ENCODE results near the gene MEF2D. TPM values are rescaled to one million over a fixed set of nuclear protein-coding genes. Genes with fewer than 3 reads are reported as not detected.
A peak's percentile ranks its signal among the peaks of the same experiment; 100 is the strongest.

Gene MEF2D
- total RNA-seq, 1 experiment from 2014 or later = 18.7 TPM

DNA sequence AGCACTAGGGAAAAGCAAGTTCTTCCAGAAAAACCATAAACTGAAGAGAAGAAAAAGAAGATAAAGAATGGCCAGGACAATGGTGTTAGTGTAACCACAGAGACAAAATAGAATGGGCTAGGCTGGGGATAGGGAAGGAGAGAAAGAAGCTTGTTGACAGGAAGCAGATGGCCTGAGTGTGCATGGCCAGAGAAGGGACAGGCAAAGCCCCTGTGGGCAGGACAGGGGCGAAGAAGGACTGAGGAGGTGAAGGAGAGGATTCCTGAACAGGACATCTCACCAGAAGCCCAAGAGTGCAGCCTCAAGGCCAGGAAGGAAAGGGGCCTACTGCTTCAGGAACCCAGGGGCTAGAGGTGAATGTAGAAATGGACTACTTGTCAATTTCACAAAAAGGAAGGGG is 42.5 kb upstream of the MEF2D start:
- H3K27ac Mint-ChIP-seq = peak overlapping the region in 2 of 3 experiments; percentile 5 to 23; a peak in 2 of 7 replicates
- H3K27me3 Mint-ChIP-seq (ENCODE audit: low read depth) = no peaks in the 10 kb centered on the region
- Histone ChIP-seq H3K14ac (ENCODE audit: insufficient read depth, low read length) (no peak overlapping the region), H2BK15ac (ENCODE audit: low read depth, low read length) (no peak overlapping the region), H3K27me3 (ENCODE audit: insufficient read depth, low read length) (no peaks in the 10 kb centered on the region), H2BK20ac (ENCODE audit: low read depth, low read length, poor library complexity, severe bottlenecking) (no peak overlapping the region), H4K8ac (replicated peaks; ENCODE audit: insufficient read length, low read depth, low read length) (no peak overlapping the region), H3K23ac (ENCODE audit: insufficient read length, low read depth, low read length) (no peak overlapping the region), H4K20me1 (ENCODE audit: control insufficient read depth, insufficient read depth, insufficient read length) (no peaks in the 10 kb centered on the region), H3K79me1 (ENCODE audit: insufficient read depth, low read depth, low read length, poor library complexity, severe bottlenecking) (no peaks in the 10 kb centered on the region), H3K79me2 (ENCODE audit: insufficient read depth, low read length) (no peaks in the 10 kb centered on the region), H2BK120ac (ENCODE audit: low read depth, low read length, poor library complexity, severe bottlenecking) (no peak overlapping the region), H3K18ac (ENCODE audit: insufficient read length, low read depth, low read length) (no peak overlapping the region), H3K56ac (ENCODE audit: insufficient read length, low read depth, low read length) (no peak overlapping the region), H3T11ph (ENCODE audit: low read length) (no peak overlapping the region), H4K91ac (ENCODE audit: insufficient read length, low read depth, low read length) (no peak overlapping the region), H3K9me3 (ENCODE audit: control insufficient read depth, low read depth, low read length) (no peaks in the 10 kb centered on the region), H3K23me2 (ENCODE audit: insufficient read length, low read depth, low read length, poor library complexity, severe bottlenecking) (no peaks in the 10 kb centered on the region), H2BK12ac (ENCODE audit: insufficient read length, low read depth, low read length) (no peak overlapping the region), H2BK5ac (ENCODE audit: insufficient read length, low read length) (no peak overlapping the region), H2AFZ (ENCODE audit: low read length) (no peak overlapping the region), H3K27ac (ENCODE audit: insufficient read length, low read depth, low read length) (no peak overlapping the region), H3K4ac (ENCODE audit: low read depth, low read length) (no peak overlapping the region), H2AK5ac (ENCODE audit: insufficient read length, low read length) (no peak overlapping the region), H3K4me2 (ENCODE audit: insufficient read depth, insufficient read length, low read length) (no peak overlapping the region), H4K5ac (ENCODE audit: insufficient read length, low read depth, low read length) (no peak overlapping the region), H3K4me1 (ENCODE audit: insufficient read depth, low read length) (no peaks in the 10 kb centered on the region), H3K9ac (ENCODE audit: extremely low read depth, insufficient read length, low read length) (no peak overlapping the region)
- DNase-seq = no peak
- TF ChIP-seq, protein P1, sequence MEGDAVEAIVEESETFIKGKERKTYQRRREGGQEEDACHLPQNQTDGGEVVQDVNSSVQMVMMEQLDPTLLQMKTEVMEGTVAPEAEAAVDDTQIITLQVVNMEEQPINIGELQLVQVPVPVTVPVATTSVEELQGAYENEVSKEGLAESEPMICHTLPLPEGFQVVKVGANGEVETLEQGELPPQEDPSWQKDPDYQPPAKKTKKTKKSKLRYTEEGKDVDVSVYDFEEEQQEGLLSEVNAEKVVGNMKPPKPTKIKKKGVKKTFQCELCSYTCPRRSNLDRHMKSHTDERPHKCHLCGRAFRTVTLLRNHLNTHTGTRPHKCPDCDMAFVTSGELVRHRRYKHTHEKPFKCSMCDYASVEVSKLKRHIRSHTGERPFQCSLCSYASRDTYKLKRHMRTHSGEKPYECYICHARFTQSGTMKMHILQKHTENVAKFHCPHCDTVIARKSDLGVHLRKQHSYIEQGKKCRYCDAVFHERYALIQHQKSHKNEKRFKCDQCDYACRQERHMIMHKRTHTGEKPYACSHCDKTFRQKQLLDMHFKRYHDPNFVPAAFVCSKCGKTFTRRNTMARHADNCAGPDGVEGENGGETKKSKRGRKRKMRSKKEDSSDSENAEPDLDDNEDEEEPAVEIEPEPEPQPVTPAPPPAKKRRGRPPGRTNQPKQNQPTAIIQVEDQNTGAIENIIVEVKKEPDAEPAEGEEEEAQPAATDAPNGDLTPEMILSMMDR (conservative IDR thresholded peaks at IDR 0.05) = no peak
- H3K36me3 Mint-ChIP-seq (ENCODE audit: insufficient read depth in 1 of 3, low read depth in 3 of 3) = peaks cover 23 to 58% (median 55%) of the 10 kb centered on the region in 3 experiments
- peaks cover 3 to 9% of the 10 kb centered on the region in 2 experiments; a peak in 2 of 4 replicates for H3K4me1 Mint-ChIP-seq
- no peaks in the 10 kb centered on the region for H3K9me3 Mint-ChIP-seq
- no CpG with 5 or more reads among the region's 1 CpG for WGBS (ENCODE audit: extremely low coverage, insufficient read length, low lambda C conversion rate)
- no peak overlapping the region for H3K4me3 Mint-ChIP-seq
